ENCODE data around the gene PPP2R2D. TPM values are rescaled to one million over a fixed set of nuclear protein-coding genes. Genes with fewer than 3 reads are reported as not detected.
"Not testable (repeated sequence)": the region's sequence is repeated elsewhere in the genome, so short reads cannot be mapped to it uniquely, and the experiment has no call there.

The PPP2R2D gene
- polyA plus RNA-seq, 4 donors: 43.2 to 52.5 (median 45.3) TPM

DNA sequence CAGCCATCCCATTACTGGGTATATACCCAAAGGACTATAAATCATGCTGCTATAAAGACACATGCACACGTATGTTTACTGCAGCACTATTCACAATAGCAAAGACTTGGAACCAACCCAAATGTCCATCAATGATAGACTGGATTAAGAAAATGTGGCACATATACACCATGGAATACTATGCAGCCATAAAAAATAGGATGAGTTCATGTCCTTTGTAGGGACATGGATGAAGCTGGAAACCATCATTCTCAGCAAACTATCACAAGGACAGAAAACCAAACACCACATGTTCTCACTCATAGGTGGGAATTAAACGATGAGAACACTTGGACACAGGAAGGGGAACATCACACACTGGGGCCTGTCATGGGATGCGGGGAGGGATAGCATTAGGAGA lies 87.0 kb downstream of the PPP2R2D start:
- not testable (repeated sequence) for DNase-seq (ENCODE audit: low read depth in 4 of 4, low spot score in 3 of 4)

DNA sequence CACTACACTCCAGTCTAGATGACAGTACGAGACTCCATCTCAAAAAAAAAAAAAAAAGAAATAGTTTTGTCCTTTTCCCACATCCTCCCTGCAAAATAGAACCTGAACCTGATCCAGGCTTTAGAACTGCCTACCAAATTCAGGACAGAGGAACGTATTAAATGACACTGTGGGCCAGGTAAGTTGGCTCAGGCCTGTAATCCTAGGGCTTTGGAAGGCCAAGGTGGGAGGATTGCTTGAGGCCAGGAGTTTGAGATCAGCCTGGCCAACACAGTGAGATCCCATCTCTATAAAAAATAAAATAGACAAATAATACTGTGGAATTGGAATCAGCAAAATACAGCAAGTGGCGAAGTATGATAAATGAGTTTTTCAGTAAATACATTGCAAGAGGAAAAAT lies 90.9 kb downstream of the PPP2R2D start:
- no peak for DNase-seq (ENCODE audit: low read depth in 4 of 4, low spot score in 3 of 4)

DNA sequence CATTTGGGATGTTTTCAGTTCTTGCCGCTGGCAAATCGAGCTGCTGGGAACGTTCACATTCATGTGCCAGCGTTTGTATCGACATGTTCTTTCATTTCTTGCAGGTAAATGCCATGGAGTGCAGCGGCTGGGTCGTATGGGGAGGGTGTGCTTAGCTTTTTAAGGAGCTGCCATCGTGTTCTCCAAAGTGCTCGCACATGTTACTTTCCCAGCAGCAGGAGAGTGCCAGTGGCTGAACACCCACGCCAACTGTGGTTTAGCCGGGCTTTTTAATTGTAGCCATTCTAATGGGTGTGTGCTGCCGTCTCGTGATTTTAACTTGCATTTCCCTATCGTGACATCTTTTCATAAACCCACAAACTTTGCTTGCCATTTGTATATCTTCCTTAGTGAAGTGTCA lies 92.5 kb downstream of the PPP2R2D start:
- no peak for DNase-seq (ENCODE audit: low read depth in 4 of 4, low spot score in 3 of 4)

DNA sequence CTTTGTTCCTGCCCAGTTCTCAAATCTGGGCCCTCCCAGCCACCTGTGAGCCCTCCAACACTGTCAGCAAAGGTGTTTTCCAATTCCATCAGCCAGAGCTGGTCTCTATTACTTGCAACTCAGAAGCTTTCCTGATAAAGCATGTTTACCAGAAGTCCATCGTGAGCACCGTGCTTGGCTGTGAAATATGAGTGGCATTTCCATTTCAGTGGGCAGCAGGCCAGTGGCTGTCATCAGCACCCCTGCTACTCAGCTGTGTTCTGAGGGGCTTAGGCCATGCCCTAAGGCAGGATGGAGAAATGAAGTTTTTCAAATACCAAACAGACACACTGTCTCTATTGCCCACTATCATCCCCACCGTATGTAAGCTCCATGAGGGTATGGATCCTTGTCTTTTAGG lies 93.6 kb downstream of the PPP2R2D start:
- no peak for DNase-seq (ENCODE audit: low read depth in 4 of 4, low spot score in 3 of 4)

DNA sequence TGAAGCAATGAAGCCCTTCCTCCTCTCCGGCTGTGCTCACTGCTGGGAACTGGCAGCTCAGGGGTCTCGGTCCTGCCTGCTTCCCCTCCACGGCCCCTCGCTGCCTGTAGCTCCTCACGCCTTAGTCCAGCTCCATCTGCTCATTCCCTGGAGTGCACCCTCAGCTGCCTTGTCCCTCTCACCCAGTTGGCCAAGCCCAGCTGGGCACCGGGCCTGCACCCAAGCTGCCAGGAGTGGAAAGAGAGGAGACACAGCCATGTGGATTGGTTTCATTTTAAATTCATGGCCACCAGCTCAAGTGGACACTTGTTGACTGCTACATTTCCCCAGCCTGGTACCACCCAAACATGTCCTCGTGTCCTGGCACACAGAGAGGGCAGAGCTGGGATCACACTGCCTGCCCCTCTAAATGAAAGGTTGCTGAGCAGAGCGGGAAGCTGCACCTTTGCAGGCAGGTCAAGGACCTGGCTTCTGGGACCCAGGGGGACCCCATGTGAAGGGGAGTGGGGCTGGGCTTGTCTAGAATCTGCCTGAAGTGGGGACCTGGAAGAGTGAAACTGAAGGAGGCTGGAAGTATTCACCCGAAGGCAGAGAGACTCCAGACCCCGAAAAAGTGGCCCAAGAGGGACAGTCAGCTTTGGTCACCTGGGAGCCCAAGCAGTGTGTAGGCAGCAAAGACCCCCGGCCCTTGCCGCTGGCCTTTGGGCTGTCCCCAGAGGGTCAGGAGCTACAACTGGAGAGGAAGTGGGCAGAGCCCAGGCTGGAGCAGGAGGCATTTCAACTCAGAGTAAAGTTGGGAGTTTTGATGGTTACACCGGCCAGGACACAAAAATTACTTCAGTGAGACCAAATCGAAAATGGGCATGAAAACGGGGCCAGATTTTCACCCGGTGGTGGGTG lies 95.9 kb downstream of the PPP2R2D start:
- DNase-seq (ENCODE audit: low read depth in 4 of 4, low spot score in 3 of 4): no peak

DNA sequence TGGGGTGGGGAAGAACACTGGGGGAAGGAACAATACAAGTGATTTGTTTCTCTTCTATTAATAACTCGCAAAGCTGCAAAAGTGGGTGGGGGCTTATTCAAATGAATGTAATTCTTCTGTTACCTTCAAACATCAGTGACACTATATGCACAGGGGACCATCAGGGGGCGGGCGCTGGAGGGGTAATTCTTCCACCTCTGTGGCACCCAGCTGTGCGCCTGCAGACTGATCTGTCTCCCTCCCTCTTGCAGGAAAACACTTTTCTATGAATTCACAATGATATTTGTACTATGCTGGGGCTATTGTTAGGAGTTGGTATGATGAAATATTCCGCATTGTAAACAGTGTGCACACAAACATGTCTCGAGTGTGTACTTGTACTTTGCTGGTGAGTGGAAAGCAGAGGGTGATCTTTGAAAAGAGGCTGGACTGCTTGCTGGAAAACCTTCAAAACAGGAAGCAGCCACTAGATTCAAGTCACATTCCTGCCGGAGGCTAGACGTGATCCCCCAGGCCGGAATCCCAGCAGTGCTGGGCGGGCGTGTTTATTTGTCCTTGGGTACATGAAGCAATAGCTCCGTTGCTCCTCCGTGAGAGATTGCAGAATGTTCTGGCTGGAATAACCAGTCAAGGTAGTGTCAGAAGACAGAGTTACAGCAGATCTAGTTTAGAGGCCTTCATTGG lies 96.7 kb downstream of the PPP2R2D start:
- DNase-seq (ENCODE audit: low read depth in 4 of 4, low spot score in 3 of 4): no peak

DNA sequence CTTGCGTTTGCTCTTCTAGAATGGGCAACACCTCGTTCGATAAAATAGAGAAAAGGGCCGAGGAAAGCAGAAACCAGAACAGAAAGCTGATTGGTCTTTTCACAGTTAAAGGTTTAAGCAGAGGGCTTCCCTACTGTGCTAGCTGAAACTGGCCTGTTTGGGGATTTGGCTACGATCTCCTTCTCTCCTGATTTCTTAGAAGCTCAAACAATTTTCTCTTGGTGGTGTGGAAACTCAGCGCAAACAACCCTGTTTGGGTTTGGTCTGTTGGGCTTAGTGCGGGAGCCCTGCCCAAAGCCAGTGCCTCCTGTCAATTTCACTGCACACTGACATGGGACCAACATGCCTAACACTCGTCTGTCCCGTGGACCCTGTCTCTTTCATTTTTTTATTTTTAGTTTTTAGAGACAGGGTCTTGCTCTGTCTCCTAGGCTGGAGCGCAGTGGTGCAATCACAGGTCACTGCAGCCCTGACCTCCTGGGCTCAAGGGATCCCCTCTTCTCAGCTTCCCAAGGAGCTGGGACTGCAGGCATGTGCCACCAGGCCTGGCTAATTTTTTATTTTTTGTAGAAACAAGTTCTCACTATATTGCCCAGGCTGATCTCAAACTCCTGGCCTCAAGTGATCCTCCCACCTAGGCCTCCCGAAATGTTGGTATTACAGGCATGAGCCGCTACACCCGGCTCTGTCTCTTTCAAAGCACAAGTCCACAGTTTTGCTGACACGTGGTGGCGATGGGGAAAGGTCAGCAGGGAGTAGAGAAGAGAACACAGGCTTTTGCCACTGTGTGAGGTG lies 97.4 kb downstream of the PPP2R2D start:
- no peak for DNase-seq (ENCODE audit: low read depth in 4 of 4, low spot score in 3 of 4)

DNA sequence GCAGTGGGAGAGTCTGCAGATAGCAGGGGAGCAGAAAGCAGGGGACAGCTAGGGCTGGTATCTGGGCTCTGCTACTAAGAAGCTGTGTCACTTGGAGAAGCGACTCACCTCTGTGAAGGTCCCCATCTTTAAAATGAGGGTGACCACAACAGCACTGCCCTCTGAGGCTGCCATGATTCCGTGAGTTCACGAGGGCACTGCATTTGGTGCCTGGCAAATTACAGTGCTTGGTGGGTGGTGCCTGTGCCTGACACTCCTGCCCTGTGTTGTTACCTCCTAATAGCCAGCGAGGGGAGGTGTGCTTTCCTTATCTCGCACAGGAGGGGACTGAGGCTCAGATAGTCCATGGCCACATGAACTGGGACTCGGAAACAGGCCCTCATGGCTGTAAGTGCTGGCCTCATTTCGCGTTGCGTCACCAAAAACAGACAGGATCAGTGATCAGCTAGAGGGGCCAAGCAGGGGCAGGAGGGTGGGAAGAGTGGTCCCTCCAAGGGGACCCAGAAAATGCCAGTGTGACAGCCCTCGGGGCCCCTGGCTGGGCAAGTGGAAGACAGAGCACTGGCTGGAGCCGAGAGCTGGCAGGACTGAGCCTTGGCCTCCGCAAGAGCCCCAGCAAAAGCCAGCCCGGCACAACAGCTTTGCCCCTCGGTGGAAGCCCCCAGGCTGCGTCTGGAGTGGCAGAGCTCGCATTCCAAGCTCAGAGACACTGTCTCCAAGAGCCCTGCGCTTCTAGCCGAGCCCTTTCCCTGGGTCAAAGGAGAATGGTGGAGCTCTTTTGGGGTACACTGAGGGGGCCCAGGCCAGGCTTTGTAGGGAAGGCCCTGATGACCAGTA lies 98.3 kb downstream of the PPP2R2D start:
- no peak for DNase-seq (ENCODE audit: low read depth in 4 of 4, low spot score in 3 of 4)

DNA sequence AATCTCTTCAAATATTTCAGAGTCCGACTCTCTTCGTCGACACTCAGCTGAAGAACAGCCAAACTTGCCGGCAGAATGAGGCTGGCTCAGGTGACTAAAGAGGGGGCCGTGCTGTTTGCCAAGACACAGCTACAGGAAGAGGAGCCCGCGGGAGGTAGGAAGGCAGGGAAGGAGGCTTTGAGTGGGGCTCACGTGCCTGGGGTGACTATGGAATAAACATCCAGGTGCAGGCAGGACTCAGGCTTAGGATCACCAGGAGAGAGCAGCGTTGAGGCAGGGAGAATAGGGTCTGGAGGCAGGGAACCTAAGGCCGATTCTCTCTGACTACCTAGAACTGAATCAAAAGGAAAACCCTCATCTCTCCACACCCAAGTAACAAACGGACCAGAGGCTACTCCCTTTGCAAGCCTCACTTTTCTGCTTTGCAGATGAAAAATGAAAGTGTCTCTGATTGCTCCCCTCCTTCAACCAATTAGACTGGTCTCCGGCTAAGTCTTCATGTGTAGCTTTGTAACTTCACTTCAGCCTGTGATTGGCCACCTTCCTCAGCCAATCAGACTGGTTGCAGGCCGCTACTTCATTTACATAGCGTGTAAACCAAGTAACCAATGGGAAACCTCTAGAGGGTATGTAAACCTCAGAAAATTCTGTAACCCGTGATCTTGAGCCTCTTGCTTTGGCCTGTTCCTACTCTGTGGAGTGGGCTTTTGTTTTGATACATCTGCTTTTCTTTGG lies 100.6 kb downstream of the PPP2R2D start:
- no peak for DNase-seq (ENCODE audit: low read depth in 4 of 4, low spot score in 3 of 4)

DNA sequence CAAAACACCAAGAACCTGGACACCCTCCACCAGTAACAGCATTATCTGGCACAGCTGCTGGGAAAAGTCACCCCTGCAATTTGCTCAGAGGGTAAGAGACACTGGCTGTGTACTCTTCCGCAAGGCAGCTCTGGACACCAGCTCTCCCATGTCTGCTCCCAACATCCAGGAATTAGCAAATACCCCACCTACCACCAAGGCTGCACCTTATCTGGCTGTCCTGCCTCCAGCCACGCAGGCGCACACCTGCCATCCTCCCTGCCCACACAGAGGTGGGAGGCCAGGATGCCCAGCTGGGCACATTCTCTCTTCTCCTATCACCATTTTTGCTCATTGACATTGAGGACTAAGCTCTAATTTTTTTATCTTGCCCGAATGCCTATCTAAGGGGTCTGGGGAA lies 101.2 kb downstream of the PPP2R2D start:
- no peak for DNase-seq (ENCODE audit: low read depth in 4 of 4, low spot score in 3 of 4)

DNA sequence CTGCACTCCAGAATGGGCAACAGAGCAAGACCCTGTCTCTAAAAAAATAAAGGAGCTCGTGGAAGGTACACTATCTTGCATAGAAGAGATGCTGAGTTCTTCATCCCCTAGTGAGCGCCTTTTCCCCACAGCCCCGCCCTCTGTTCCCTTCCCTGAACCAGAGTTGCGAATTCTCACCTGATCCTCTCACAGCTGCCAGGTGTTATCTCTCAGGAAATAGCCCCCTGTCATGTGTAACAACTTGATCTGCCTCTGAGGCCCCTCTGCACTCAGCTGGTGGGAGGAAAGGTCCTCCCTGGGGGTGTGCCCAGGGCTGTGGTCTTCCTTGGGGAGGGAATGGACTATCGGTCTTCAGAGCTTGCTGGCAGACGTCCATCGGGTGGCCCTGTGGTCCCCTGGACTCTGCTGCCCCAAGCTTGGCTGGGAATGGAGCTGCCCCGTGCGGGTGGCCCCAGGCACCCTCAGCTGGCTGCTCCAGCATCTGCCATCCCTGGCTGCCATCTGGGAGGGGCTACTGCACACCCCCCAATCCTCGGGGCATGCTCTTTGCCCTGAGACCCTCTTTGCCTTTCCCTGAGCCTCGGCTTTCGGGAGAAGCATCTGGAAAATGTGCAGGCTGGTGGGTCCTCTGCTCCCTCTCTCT lies 102.6 kb downstream of the PPP2R2D start:
- DNase-seq (ENCODE audit: low read depth in 4 of 4, low spot score in 3 of 4): no peak

DNA sequence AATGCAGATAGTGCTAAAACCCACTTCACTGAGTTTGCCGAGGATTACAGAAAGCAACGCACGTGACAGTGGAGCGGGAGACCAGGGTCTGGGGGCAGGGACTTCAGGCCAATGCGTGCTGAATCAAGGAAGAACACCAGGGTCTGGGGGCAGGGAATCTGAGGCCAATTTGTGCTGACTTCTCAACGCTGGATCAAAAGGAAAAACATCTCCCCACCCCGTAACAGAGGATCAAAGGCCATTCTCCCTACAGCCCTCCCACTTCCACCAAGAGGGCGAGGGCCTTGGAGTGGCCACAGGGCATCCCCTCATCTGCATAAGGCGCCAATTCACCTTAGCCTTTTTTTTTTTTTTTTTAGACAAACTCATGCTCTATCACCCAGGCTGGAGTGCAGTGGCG lies 103.2 kb downstream of the PPP2R2D start:
- no peak for DNase-seq (ENCODE audit: low read depth in 4 of 4, low spot score in 3 of 4)

DNA sequence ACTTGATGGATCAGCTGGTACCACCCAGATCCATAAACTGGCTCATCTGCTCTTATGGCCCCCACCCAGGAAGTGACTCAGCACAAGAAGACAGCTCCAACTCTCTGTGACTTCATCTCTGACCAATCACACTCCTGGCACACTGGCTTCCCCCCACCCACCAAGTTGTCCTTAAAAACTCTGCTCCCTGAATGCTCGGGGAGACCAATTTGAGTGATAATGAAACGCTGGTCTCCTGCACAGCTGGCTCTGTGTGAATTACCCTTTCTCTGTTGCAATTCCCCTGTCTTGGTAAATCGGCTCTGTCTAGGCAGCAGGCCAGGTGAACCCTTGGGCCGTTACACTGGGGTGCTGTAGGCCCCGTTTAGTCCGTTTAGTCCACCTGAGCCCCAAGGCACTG lies 104.3 kb downstream of the PPP2R2D start:
- DNase-seq (ENCODE audit: low read depth in 4 of 4, low spot score in 3 of 4): no peak

DNA sequence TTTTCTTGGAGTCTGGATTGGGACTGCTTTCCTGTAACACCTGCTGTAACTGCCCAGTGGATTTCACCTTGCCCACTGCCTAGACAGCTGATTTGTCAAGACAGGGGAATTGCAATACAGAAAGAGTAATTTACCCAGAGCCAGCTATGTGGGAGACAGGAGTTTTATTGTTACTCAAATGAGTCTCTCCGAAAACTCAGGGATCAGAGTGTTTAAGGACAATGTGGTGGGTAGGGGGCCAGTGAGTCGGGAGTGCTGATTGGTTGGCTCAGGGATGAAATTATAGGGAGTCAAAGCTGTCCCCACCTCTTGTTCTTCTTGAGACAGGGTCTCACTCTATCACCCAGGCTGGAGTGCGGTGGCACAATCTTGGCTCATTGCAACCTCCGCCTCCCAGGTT lies 106.2 kb downstream of the PPP2R2D start:
- DNase-seq (ENCODE audit: low read depth in 4 of 4, low spot score in 3 of 4): no peak

DNA sequence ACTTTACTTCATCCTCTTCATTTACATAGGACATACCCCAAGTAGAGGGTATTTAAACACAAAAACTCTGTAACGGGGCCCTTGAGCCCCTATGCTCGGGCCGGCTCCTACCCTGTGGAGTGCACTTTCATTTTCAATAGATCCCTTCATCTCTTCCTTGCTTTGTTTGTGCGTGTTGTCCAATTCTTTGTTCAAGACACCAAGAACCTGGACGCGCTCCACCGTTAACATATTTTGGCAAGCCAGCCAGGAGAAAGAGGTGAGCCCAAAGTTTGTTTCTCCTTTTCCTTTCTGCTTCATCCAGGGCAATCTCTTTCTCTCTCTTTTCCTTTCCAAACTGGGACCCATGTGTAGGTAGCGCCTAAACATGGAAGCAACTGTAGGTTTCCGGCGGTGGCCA lies 106.9 kb downstream of the PPP2R2D start:
- DNase-seq (ENCODE audit: low read depth in 4 of 4, low spot score in 3 of 4): no peak
